DOHH2 (cell line): ENCODE results near the gene SLC27A5.

ENCODE experiments used
- EZH2phosphoT487 ChIP-seq: fragments of 200-600 bp; sonication (generic); IDR thresholded peaks from 2 replicates; pipeline ENCODE4 v1.6.1; 2017; ENCODE audit warnings: borderline replicate concordance, mild to moderate bottlenecking, antibody characterized with exemption, low read length, moderate library complexity, mixed read lengths
- TF ChIP-seq, protein P1 (sequence below): fragments of 200-600 bp; sonication (generic); IDR thresholded peaks from one replicate; pipeline ENCODE4 v1.5.1; 2014; ENCODE audit warnings: antibody characterized with exemption, mild to moderate bottlenecking, low read depth, low read length; ENCODE audit not compliant: poor library complexity, severe bottlenecking

DNA sequence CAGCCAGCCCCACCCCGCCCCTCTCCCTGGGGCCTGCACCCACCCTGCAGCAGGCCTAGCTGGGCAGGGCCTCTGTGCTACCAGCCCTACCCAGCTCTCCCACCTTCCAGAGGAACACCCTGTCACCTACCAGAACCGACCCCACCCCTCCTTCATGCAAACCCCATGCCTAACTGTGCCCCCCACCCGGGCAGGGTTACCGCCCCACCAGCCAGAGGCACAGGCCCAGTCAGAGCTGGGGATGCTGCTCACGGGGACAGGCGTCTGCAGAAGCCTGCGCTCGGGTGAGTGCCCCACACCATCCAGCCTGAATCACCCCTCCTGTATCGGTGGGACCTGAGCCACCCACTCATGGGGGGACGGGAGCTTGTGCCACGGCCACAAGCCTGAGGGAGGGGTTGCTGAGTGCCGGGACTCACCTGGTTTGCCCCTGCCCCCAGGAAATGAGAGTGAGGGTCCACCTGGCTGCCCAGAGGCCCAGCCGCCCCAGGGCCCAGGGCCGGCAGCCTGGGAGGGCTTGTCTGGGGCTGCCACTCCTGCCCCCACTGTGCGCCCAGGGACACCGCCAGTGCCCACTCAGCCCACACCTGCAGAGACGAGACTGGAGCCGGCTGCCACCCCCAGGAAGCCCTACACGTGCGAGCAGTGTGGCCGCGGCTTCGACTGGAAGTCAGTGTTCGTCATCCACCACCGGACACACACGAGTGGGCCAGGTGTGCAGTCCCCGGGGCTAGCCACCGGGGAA lies 31.9 kb downstream of the SLC27A5 start:
- TF ChIP-seq, protein P1, sequence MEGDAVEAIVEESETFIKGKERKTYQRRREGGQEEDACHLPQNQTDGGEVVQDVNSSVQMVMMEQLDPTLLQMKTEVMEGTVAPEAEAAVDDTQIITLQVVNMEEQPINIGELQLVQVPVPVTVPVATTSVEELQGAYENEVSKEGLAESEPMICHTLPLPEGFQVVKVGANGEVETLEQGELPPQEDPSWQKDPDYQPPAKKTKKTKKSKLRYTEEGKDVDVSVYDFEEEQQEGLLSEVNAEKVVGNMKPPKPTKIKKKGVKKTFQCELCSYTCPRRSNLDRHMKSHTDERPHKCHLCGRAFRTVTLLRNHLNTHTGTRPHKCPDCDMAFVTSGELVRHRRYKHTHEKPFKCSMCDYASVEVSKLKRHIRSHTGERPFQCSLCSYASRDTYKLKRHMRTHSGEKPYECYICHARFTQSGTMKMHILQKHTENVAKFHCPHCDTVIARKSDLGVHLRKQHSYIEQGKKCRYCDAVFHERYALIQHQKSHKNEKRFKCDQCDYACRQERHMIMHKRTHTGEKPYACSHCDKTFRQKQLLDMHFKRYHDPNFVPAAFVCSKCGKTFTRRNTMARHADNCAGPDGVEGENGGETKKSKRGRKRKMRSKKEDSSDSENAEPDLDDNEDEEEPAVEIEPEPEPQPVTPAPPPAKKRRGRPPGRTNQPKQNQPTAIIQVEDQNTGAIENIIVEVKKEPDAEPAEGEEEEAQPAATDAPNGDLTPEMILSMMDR: no peak
- TF ChIP-seq EZH2phosphoT487: no peak
